HG03469 (cell line): Measurements from ENCODE around the gene ASCC1.
"Not testable (repeated sequence)": the region's sequence is repeated elsewhere in the genome, so short reads cannot be mapped to it uniquely, and the experiment has no call there.

Experiments used
- ATAC-seq: cut with Tn5 transposase; IDR thresholded peaks from one replicate; pipeline ENCODE4 v1.9.1; 2021; ENCODE audit warnings: mild to moderate bottlenecking, moderate library complexity, moderate number of reproducible peaks; ENCODE audit not compliant: unreplicated experiment

ASCC1 gene

DNA sequence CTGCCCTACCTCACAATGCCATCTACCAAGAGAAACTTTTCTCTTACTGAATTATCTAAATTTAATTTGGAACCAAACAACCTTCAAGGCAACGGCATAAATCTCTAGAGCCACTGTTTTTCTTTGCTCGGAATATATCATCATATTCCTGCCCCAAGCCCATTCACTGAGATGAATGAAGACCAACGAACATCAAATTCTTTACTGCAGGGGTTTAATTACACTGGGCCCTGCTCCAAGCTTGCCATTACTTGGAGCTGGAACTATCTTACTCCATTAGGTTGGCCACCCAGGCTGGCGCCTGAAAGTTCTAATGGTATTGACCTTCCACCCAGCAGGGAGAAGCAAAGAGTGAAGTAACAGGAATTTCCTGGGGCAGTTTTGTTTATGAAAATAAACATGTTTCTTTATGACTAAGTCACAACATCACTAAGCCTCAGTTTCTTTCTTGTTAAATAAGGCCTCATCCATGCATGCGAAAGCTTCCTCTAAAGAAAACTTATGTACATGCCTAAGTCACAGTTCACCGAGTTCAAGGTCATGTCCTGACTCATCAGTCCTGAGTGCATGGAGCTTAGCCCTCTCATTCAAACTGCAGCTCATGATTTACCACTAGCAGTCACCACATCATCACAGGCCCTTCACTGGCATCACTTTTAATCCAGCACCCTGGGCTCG, 42.3 kb downstream of the ASCC1 start:
- ATAC-seq = peak; percentile 57

DNA sequence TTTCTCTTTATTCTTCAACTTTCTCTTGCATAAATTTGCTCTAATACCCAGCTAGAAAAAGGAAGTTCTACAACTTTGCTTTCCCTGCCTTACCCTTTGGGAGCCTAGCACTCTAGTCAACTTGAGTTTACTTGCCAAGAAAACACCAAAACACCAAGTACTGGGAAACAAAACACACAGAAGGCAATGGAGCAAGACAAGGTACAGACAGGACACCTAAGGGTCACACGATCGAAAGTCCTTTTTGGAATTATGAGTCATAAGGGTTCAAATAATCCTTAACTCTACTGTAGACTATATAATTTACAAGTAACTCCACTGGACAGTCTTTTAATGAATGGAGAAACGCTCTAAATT, 42.8 kb downstream of the ASCC1 start:
- ATAC-seq = no peak

DNA sequence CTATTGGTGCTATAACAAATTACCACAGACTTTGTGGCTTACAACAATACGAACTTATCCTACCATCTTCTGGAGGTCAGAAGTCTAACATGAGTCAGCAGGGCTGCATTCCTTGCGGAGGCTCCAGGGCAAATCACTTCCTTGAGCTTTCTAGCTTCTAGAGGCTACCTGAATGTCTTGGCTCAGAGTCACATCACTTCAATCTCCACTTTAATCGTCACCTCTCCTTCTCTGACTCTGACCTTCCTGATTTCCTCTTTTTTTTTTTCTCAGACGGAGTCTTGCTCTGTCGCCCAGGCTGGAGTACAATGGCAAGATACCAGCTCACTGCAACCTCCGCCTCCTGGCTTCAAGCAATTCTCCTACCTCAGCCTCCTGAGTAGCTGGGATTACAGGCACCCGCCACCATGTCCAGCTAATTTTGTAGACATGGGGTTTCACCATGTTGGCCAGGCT, 44.9 kb downstream of the ASCC1 start:
- ATAC-seq = no peak

DNA sequence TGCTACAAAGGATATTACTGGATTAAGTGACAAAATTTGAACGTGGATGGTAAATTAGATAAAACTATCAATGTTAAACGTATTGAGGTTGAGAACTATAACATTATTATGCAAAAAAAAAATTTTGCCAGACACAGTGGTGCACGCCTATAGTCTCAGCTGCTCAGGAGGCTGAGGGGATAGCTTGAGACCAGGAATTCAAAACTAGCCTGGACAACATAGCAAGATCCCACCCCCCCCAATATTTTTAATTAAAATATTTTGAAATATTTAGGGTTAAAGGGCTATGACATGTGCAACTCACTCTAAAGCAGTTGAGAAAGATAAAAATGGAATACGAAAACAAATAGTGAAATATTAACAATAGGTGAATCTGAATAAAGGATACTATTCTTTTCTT, 45.3 kb downstream of the ASCC1 start:
- no peak for ATAC-seq

DNA sequence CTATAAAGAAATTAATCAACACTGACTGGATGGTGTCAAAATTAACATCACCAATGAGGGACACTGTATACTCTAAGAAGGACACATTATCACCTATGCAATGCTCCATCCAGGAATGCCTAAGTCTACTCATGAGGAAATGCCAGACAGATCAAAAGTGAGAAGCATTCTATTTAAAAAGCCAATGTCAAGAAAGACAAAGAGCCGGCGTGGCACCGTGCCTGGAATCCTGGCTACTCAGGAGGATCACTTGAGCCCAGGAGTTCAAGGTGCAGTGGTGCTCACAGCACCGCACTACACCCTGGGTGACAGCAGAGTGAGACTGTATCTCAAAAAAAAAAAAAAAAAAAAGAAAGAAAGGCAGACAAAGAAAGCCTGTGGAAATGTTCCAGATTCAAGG, 45.8 kb downstream of the ASCC1 start:
- no peak for ATAC-seq

DNA sequence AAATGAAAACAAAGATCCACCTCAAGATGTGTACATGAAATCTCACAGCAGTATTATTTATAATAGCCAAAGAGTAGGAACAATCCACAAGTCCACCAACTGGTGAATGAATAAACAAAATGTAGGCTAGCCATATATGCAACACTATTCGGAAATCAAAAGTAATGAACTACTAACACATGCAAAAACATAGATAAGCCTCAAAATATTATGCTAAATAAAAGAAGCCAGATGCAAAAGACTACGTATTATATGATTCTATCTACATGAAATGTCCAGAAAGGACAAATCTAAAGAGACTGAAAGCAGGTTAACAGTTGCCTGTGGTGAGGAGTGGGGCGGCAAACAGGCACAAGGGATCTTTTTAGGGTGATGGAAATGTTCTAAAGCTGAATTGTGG, 49.0 kb downstream of the ASCC1 start:
- no peak for ATAC-seq

DNA sequence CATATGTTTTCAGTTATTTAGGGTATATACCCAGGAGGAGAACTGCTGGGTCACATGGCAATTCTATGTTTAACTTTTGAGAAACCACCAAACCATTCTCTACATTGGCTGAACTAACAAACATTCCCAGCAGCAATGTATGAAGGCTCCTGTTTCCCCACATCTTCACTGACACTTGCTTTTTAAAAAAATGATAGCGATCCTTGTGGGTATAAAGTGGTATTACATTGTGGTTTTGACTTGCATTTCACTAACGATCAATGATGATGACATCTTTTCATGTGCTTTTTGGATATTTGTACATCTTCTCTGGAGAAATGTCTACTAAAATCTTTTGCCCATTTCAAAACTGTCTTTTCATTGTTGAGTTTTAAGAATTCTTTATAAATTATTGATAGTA, 51.5 kb downstream of the ASCC1 start:
- no peak for ATAC-seq

DNA sequence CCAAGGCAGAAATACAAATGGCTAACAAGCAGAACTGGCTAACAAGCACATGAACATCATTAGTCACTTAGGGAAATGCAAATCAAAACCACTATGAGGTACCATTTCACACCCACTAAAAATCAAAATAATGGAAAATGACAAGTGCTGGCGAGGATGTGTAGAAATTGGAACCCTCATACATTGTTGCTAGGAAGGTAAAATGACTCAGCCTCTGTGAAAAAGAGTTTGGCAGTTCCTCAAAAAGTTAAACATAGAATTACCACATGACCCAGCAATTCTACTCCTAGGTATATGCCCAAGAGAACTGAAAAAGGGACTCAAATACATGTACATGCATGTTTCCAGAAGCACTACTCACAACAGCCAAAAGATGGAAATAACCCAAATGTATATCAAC, 53.1 kb downstream of the ASCC1 start:
- no peak for ATAC-seq

DNA sequence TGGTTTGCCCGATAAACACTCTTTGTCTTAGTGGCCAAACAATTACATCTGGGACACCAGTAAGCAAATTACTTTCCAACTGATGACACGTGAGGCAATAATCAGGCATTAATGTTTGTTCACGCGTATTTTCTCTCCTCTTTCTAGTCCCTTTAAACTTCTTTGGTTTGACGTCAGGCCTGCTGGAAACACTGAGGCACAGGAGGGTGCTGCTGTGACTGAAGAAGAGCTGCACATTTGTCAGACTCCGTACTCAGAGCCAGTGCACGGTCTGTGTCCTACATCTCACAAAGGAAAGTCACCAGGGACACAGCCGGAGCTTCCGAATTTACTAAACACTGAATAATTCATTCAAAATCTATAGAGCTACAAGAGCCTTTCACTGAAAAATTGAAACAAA, 57.9 kb downstream of the ASCC1 start:
- no peak for ATAC-seq

DNA sequence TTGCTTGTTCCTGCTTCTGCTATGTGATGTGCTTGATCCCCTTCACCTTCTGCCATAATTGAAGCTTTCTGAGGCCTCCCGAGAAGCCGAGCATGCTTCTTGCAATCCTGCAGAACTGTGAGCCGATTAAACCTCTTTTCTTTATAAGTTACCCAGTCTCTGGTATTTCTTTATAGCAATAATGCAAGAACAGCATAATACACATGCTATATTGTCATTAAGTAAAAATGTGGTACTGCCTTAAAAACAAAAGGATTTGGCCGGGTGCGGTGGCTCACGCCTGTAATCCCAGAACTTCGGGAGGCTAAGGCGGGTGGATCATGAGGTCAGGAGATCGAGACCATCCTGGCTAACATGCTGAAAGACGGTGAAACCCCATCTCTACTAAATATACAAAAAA, 59.9 kb downstream of the ASCC1 start:
- no peak for ATAC-seq

DNA sequence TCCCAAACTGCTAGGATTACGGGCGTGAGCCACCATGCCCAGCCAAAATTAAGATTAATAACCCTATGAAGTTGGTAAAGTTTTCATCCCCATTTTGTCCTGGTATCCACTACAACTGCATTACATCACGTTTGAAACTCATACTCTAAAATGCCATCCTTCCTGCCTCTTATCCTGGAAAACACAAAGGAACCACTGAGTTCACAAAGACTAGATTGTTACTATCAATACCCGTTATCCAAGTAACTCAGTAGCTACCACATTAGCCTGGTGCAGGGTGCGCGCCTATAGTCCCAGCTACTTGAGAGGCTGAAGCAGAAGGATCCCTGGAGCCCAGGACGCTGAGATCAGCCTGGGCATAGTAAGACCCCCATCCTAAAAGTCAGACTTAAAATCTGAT, 63.8 kb downstream of the ASCC1 start:
- ATAC-seq = no peak

DNA sequence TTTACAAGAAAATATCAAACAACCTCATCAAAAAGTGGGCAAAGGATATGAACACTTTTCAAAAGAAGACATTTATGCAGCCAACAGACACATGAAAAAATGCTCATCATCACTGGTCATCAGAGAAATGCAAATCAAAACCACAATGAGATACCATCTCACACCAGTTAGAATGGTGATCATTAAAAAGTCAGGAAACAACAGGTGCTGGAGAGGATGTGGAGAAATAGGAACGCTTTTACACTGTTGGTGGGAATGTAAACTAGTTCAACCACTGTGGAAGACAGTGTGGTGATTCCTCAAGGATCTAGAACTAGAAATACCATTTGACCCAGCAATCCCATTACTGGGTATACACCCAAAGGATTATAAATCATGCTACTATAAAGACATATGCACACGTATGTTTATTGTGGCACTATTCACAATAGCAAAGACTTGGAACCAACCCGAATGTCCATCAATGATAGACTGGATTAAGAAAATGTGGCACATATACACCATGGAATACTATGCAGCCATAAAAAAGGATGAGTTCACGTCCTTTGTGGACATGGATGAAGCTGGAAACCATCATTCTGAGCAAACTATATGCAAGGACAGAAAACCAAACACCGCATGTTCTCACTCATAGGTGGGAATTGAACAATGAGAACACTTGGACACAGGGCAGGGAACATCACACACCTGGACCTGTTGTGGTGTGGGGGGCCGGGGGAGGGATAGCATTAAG, 65.2 kb downstream of the ASCC1 start:
- ATAC-seq = not testable (repeated sequence)

DNA sequence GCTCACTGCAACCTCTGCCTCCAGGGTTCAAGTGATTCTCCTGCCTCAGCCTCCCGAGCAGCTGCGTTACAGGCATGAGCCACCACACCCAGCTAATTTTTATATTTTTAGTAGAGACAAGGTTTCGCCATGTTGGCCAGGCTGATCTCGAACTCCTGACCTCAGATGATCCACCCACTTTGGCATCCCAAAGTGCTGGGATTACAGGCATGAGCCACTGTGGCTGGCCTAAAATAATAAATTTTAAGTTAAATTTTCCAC, 68.8 kb downstream of the ASCC1 start:
- not testable (repeated sequence) for ATAC-seq

DNA sequence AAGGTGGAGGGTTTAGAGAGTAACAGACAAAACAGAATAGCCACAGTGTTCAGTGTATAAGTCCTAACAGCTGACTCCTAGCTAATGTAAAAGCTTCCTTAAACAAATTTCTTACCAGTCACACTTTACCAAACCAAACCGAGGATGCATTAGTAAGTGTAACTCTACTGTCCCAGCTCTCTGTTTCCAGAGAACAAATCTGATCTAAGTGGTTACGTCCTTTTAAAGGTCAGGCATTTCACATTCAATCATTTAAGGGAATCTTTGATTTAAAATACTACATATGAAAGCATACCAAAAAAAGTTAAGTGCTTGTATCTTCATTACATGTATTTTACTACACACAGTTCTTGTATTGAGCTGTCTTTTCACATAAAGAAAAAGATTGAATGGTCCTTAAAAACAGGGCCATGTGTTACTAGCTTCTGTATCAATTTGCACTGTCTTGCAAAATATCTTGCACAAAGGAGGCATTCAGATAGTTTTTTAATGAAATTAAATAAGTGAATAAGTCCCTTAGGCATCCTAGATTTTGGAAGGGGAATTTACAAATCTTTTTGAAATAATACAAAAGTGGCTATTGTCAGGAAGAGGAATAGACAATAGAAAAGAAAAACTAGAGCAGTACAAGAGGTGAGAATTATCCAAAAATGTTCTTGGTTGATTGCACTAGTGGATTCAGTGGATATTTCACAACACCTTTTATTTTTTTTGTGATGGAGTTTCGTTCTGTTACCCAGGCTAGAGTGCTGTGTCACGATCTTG, 69.3 kb downstream of the ASCC1 start:
- ATAC-seq = no peak

DNA sequence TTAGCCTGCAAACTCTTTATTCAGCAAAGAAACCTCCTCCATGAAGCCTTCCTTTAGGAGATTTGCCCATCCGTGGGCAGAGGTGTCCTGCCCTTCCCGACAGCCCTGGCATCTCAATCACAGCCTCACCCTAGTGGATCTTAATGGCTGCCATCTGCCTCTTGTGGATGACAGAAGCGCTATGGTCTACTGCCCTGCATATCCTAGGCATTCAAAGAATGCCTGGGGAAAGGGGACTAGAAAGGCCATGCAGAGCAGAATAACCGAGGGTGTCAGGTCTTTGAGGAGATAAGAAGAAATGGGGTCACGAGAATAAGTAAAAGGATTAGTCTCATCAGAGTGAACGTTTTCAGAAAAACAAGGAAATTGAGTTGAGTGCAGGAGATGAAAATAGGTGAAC, 70.0 kb downstream of the ASCC1 start:
- no peak for ATAC-seq

DNA sequence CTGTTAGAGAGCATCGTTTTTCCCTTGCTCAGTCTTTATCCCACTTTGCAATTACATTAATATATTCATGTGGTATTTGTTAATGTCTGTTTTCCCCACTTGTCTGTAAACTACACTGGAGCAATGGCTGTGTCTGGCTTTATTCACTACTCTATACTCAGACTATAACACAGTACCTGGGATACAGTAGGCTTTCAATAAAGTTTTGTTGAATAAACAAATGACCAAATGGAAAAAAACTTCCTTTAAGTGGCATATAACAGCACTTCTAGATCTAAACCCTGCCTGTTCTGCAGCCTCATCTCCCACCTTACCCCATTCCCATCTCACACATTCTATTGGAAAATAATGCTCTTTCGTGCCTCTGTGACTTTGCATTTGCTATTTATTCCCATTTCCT, 70.4 kb downstream of the ASCC1 start:
- no peak for ATAC-seq

DNA sequence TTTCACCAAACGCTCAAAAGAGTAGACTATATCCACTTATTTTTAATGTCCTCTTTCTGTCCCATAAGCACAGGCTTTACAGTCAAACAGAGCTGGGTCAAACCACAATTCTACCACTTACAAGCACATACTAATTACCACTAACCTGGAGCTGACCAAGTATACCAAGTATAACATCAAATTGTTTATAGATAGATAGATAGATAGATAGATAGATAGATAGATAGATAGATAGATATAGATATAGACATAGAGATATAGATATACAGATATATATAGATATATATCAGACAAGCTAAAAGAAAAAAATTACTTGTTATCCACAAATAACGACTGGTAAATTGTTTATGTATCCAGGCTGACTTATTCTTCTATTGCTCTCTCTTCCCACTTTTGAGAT, 75.2 kb downstream of the ASCC1 start:
- ATAC-seq = no peak

DNA sequence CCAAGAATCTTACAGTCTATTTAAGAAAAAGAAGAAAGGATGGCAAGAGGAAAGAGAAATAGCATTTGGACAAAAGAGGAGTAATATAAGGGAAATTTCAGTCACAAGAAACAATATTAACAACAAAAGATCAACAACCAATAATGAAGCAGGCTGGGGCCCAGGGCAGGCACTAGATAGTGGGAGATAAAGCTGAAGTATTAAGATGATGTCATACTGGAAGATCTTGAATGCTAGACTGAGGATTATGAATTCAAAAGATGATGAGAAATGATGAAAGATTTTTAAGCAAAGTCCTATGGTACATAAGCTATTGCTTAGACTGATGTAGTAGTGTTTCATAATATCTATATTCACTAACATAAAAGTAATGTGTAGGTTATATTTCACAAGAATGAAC, 75.9 kb downstream of the ASCC1 start:
- ATAC-seq = no peak

DNA sequence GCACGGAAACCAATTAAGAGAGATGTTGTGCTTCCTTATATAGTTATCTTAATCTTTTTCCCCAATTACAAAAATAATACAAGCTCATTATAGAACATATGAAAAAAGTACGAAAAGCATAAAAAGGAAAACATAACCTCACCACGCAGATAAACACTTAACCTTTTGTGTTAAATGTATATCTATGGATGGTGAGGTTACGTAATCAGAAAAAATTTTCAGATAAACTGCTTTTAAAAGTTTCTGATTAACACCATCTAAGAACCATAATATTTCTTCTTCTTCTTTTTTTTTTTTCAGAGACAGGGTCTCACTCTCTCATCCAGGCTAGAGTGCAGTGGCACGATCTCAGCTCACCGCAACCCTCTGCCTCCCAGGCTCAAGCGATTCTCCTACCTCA, 78.5 kb downstream of the ASCC1 start:
- ATAC-seq = no peak

DNA sequence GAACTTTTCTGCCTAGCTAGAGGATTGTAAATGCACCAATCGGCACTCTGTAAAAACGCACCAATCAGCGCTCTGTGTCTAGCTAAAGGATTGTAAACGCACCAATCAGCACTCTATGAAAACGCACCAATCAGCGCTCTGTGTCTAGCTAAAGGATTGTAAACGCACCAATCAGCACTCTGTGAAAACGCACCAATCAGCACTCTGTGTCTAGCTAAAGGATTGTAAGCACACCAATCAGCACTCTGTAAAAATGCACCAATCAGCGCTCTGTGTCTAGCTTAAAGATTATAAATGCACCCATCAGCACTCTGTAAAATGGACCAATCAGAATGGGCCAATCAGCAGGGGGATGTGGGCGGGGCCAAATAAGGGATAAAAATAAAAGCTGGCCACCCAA, 79.9 kb downstream of the ASCC1 start:
- ATAC-seq = not testable (repeated sequence)

DNA sequence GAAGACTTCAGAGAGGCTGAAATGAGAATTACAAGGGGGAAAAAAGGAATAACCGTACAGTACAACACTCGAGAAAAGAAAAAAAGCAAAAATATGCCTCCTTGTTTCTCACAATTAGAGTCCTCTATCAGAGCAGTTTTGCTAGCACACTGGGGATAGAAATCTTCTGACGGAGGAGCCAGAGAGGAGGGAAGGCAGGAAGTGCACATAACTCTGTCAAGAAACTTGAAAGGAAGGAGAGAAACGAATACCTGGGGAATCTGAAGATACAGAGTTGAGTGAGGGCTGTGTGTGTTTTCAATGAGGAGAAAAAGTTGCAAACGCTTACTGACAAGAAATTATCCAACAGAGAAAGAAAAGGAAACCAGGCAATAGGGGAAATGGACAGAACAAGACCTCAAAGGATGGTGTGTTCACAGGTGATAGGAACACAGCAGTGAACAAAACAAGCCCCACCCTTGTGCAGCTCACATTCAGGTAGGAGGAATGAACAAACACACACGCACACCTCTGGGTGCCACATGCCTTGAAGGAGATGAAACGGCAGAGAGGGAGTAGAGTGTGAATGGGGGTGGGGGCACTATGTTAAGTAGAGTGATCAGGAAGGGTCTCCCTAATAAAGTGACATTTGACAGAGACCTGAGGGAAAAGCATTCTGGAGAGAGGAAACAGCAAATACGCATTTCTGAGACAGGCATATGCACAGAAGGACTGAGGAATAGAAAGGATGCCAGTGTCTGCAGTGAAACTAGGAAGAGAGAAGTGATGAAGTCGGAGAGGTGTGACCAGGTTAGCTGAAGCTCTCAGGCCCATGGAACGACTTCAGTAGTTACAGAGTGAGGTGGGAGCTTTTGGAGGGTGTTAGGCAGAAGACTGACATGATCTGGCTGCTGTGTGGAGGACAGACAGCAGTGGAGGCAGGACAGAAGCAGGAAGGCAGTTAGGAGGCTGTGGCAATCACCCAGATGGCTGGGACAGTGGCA, 81.0 kb downstream of the ASCC1 start:
- no peak for ATAC-seq
